ENCODE data around the gene TCF7. TPM values are rescaled to one million over a fixed set of nuclear protein-coding genes. Genes with fewer than 3 reads are reported as not detected.

Gene TCF7
- total and polyA plus RNA-seq, 2 of the 13 experiments (the other 11 are each of a cell fraction or from before 2014, with no cell fraction given) = 6.3 to 6.8 TPM

GRCh38 chr5:134088994-134089560 is 25.4 kb upstream of the TCF7 start (continued):
- TF ChIP-seq TCF7 (IDR thresholded peaks at IDR 0.05; ENCODE audit: low read depth) = no peak

GRCh38 chr5:134090522-134090921 is 24.0 kb upstream of the TCF7 start:
- 8% methylated on average over 5 of the region's 5 CpGs for WGBS (ENCODE audit: low lambda C conversion rate)
- Histone ChIP-seq H3K27me3 (ENCODE audit: control insufficient read depth in 1 of 2, insufficient read depth in 2 of 2, low read length in 2 of 2) (no peaks in the 10 kb centered on the region), H3K4me3 (replicated peaks in 1 of 3; ENCODE audit: insufficient read depth in 1 of 3, low read depth in 2 of 3, low read length in 3 of 3) (no peak overlapping the region; a peak in 1 of 6 replicates), H3K4me2 (ENCODE audit: low read depth, low read length) (peak overlapping the region; percentile 56), H2AFZ (ENCODE audit: low read length) (no peak overlapping the region), H3K4me1 (ENCODE audit: insufficient read depth, low read length) (peaks cover 93% of the 10 kb centered on the region), H3K27ac (ENCODE audit: extremely low read length, insufficient read depth, low read length) (peak overlapping the region; percentile 50), H3K9ac (ENCODE audit: insufficient read depth, low read depth, low read length) (no peak overlapping the region), H4K20me1 (ENCODE audit: insufficient read depth, low read length) (no peaks in the 10 kb centered on the region), H3K36me3 (replicated peaks in 1 of 2; ENCODE audit: control insufficient read depth in 1 of 2, insufficient read depth in 2 of 2, low read length in 2 of 2) (no peaks in the 10 kb centered on the region), H3K9me3 (ENCODE audit: low read length) (no peaks in the 10 kb centered on the region), H3K79me2 (ENCODE audit: insufficient read depth, low read length) (no peaks in the 10 kb centered on the region)
- FAIRE-seq (peak; percentile 4), ATAC-seq (no peak), DNase-seq (ENCODE audit: low spot score) (no peak)
- no TSS peak for BruUV-seq (replicated peaks)
- in situ Hi-C loops (cut with HindIII; ENCODE audit: extremely low pct_ligation_motif_present, low pct_unique_long_range_greater_than_20kb) = no loop called here
- ChIA-PET CTCF (ENCODE audit: low intra/inter-chr PET ratio, low total read pairs) (no interaction called here), POLR2A (interaction anchor here (1.3 to 5.5 kb wide), 4 partner anchors 9 to 20 kb away, joined by 3 to 43 read pairs (median 3); no protein-coding TSS in a partner anchor)
- intact Hi-C loops (cut with micrococcal nuclease; ENCODE audit: unreplicated experiment) = no loop called here
- TF ChIP-seq XRCC5 (optimal IDR thresholded peaks at IDR 0.05; ENCODE audit: low read length) = no peak
- TF ChIP-seq ZNF746 (CRISPR knock-in tag; IDR thresholded peaks at IDR 0.05) = no peak
- TF ChIP-seq EP300 (IDR thresholded peaks at IDR 0.05; ENCODE audit: low read depth in 2 of 2, low read length in 2 of 2) = peak in 1 of 2 experiments; percentile 25; a peak in 1 of 4 replicates
- no peak for TF ChIP-seq EP300 (CRISPR knock-in tag; IDR thresholded peaks at IDR 0.05; ENCODE audit: borderline replicate concordance)
- peak; percentile 40; the same call in 1 of the 2 replicates for TF ChIP-seq TBX2 (CRISPR knock-in tag; IDR thresholded peaks at IDR 0.05; ENCODE audit: borderline replicate concordance)
- TF ChIP-seq PAXIP1 (CRISPR knock-in tag; conservative IDR thresholded peaks at IDR 0.05) = peak; percentile 55
- no peak for TF ChIP-seq ZBTB37 (CRISPR knock-in tag; IDR thresholded peaks at IDR 0.05)
- TF ChIP-seq ZFP36L1 (CRISPR knock-in tag; IDR thresholded peaks at IDR 0.05) = no peak
- TF ChIP-seq ARID5B (CRISPR knock-in tag; IDR thresholded peaks at IDR 0.05) = peak; percentile 48; the same call in 1 of the 2 replicates
- no peak for TF ChIP-seq ZNF678 (CRISPR knock-in tag; IDR thresholded peaks at IDR 0.05)
- TF ChIP-seq CSRNP2 (CRISPR knock-in tag; conservative IDR thresholded peaks at IDR 0.05; ENCODE audit: low read depth) = no peak

Data from HepG2 (cell line).